ENCODE results near the gene CERS1.
A peak's percentile ranks its signal among the peaks of the same experiment; 100 is the strongest.

The CERS1 gene

DNA sequence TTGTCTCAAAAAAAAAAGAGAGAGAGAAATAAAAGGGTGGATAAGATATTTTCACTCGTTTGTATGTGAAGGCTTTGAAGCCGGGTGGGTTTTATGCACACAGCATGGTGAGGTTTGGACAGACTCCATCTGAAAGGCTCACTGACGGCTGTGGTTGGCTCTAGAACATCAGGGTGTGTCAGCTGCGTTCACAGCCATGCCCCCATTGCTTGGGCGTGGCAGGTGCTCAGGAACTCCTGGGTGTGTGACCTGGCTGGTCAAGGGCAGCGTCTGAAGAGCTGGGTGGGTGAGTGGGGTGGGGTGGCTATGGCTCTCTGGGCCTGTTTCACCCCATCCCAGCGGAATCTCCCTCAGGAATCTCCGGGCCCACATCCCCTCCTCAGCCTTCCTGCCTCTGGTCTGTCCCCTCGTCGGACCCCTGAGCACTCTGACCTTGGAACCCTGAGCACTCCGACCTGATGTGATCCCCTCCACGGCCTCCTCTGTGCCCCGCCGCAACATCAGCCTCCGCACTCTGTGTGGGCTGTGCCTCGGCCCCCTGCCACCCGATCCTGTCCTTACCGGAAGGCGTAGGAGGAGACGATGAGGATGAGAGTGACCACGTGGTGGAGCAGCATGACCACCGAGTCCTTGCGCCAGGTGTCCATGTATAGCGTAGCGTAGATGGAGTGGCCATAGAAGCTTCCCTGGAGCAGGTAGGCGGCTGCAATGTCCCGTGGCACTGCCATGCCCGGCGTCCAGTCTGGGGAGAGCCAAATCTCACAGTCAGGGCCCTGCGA is 12.2 kb downstream of the CERS1 start:
- Histone ChIP-seq H3K4me1 (ENCODE audit: insufficient read depth, insufficient read length) (peaks cover 2% of the 10 kb centered on the region), H3K27me3 (ENCODE audit: insufficient read depth, insufficient read length) (no peaks in the 10 kb centered on the region), H3K9ac (ENCODE audit: insufficient read length, low read depth) (peak overlapping the region; percentile 21), H3K9me3 (ENCODE audit: insufficient read depth, low read length) (no peaks in the 10 kb centered on the region), H3K36me3 (ENCODE audit: insufficient read depth, insufficient read length, low read length) (peaks cover 53% of the 10 kb centered on the region), H3K4me3 (ENCODE audit: insufficient read length, low read depth) (no peak overlapping the region)
- TF ChIP-seq ZNF274 (IDR thresholded peaks at IDR 0.05; ENCODE audit: low read depth, low read length) (no peak), YY1 (IDR thresholded peaks at IDR 0.05; ENCODE audit: insufficient read depth, insufficient read length) (no peak), SUZ12 (IDR thresholded peaks at IDR 0.05; ENCODE audit: extremely low read depth, insufficient read depth, insufficient read length) (no peak)
- DNase-seq (ENCODE audit: low read depth, low spot score) = no peak

- no peaks in the 10 kb centered on the region for H3K27me3 ChIP-seq (ENCODE audit: insufficient read depth, insufficient read length)
- no peak overlapping the region for H3K4me3 ChIP-seq (ENCODE audit: insufficient read length, low read depth)
- H3K4me1 ChIP-seq (ENCODE audit: insufficient read depth, insufficient read length) = peaks cover 2% of the 10 kb centered on the region
- no peak for DNase-seq (ENCODE audit: low read depth, low spot score)
- peaks cover 9% of the 10 kb centered on the region; the same call in 1 of the 2 replicates for H3K9me3 ChIP-seq (ENCODE audit: insufficient read depth, low read length)
- no peak overlapping the region for H3K9ac ChIP-seq (ENCODE audit: insufficient read length, low read depth)
- H3K36me3 ChIP-seq (ENCODE audit: insufficient read depth, insufficient read length, low read length) = peaks cover 63% of the 10 kb centered on the region
- TF ChIP-seq ZNF274 (IDR thresholded peaks at IDR 0.05; ENCODE audit: low read depth, low read length) (no peak), SUZ12 (IDR thresholded peaks at IDR 0.05; ENCODE audit: extremely low read depth, insufficient read depth, insufficient read length) (no peak), YY1 (IDR thresholded peaks at IDR 0.05; ENCODE audit: insufficient read depth, insufficient read length) (no peak)
These were observed 14.5 kb downstream of the CERS1 start for GRCh38 chr19:18881491-18881890.

- Histone ChIP-seq H3K9ac (ENCODE audit: insufficient read length, low read depth) (no peak overlapping the region), H3K27me3 (ENCODE audit: insufficient read depth, insufficient read length) (no peaks in the 10 kb centered on the region), H3K4me1 (ENCODE audit: insufficient read depth, insufficient read length) (peaks cover 2% of the 10 kb centered on the region), H3K36me3 (ENCODE audit: insufficient read depth, insufficient read length, low read length) (peaks cover 72% of the 10 kb centered on the region), H3K4me3 (ENCODE audit: insufficient read length, low read depth) (no peak overlapping the region), H3K9me3 (ENCODE audit: insufficient read depth, low read length) (peaks cover 12% of the 10 kb centered on the region; the same call in 1 of the 2 replicates)
- TF ChIP-seq YY1 (IDR thresholded peaks at IDR 0.05; ENCODE audit: insufficient read depth, insufficient read length) = no peak
- TF ChIP-seq ZNF274 (IDR thresholded peaks at IDR 0.05; ENCODE audit: low read depth, low read length) = no peak
- no peak for TF ChIP-seq SUZ12 (IDR thresholded peaks at IDR 0.05; ENCODE audit: extremely low read depth, insufficient read depth, insufficient read length)
- no peak for DNase-seq (ENCODE audit: low read depth, low spot score)
These were observed 16.2 kb downstream of the CERS1 start for GRCh38 chr19:18879579-18880373.

DNA sequence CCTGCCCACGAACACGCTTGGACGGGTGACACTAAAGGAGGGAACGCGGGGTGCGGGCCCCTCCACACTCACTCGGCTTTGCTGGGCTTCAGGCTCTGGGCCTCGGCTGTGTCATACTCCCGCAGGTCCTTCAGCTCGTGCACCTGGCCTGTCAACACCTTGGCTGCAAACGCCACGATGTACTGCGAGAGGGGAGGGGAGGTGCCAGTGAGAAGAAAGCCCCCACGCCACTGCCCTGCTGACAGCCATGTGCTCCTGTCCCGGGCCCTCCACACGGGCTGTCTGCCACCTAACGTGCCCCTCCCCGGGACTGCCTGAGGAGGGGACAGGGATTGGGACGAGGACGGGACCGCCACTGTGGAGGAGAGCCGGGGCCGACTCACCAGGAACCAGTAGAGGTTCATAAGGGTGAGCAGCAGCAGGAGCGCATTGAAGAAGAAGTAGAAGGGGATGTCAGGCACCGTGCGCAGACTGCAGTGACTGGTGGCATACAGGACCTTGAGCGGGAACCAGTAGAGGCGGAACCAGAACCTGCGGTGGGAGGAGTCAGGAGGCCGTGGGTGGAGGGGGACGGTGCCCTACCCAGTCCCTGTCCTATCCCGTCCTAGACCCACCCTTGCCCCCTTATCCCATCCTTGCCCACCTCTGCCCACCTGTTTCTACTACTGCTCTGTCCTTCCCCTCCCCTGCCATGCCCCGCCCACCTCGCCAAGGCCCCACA is 16.9 kb downstream of the CERS1 start:
- H3K36me3 ChIP-seq (ENCODE audit: insufficient read depth, insufficient read length, low read length) = peaks cover 78% of the 10 kb centered on the region
- H3K4me3 ChIP-seq (ENCODE audit: insufficient read length, low read depth) = no peak overlapping the region
- H3K9ac ChIP-seq (ENCODE audit: insufficient read length, low read depth) = no peak overlapping the region
- DNase-seq (ENCODE audit: low read depth, low spot score) = no peak
- peaks cover 12% of the 10 kb centered on the region; the same call in 1 of the 2 replicates for H3K9me3 ChIP-seq (ENCODE audit: insufficient read depth, low read length)
- no peaks in the 10 kb centered on the region for H3K27me3 ChIP-seq (ENCODE audit: insufficient read depth, insufficient read length)
- H3K4me1 ChIP-seq (ENCODE audit: insufficient read depth, insufficient read length) = peaks cover 2% of the 10 kb centered on the region
- no peak for TF ChIP-seq YY1 (IDR thresholded peaks at IDR 0.05; ENCODE audit: insufficient read depth, insufficient read length)
- TF ChIP-seq ZNF274 (IDR thresholded peaks at IDR 0.05; ENCODE audit: low read depth, low read length) = no peak
- no peak for TF ChIP-seq SUZ12 (IDR thresholded peaks at IDR 0.05; ENCODE audit: extremely low read depth, insufficient read depth, insufficient read length)

DNA sequence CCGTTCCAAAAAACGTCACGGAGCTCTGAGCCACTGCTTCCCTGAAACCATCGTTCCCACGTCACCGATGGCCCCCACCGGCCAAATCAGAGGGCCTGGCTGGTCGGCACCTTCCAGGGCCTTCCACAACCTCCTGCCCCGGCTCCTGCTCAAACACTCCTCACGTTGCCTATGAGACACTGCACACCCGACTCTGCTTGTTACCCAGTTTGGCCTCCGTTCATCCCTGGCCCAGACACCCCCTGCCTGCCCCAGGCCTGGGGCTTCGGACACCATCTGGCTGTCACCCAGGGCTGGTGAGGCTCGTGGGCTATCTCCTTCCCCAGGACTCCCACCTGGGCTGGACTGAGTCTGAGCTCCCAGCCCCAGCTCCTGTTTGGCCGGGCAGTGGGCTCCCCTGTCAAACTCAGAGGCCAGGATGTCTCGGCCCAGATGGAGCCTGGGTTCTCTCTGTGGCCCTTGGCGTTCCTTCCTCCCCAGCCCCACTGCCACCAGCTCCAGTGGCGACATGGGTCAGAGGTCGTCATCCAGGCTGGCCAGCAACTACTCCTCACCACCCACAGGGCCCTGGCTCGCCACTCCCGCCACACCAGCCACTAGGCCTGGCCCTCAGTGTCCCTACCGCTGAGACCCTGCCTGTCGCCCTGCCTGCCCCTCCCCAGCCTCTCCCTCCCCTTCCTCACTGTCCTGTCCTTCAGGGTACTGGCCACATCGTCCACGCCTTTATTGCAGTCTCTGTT is 17.7 kb downstream of the CERS1 start:
- no peak overlapping the region for H3K4me3 ChIP-seq (ENCODE audit: insufficient read length, low read depth)
- H3K4me1 ChIP-seq (ENCODE audit: insufficient read depth, insufficient read length) = peaks cover 2% of the 10 kb centered on the region
- no peaks in the 10 kb centered on the region for H3K27me3 ChIP-seq (ENCODE audit: insufficient read depth, insufficient read length)
- no peak for DNase-seq (ENCODE audit: low read depth, low spot score)
- H3K9ac ChIP-seq (ENCODE audit: insufficient read length, low read depth) = no peak overlapping the region
- TF ChIP-seq YY1 (IDR thresholded peaks at IDR 0.05; ENCODE audit: insufficient read depth, insufficient read length) (no peak), SUZ12 (IDR thresholded peaks at IDR 0.05; ENCODE audit: extremely low read depth, insufficient read depth, insufficient read length) (no peak), ZNF274 (IDR thresholded peaks at IDR 0.05; ENCODE audit: low read depth, low read length) (no peak)
- H3K9me3 ChIP-seq (ENCODE audit: insufficient read depth, low read length) = peaks cover 12% of the 10 kb centered on the region; the same call in 1 of the 2 replicates
- H3K36me3 ChIP-seq (ENCODE audit: insufficient read depth, insufficient read length, low read length) = peaks cover 76% of the 10 kb centered on the region

- Histone ChIP-seq H3K9ac (ENCODE audit: insufficient read length, low read depth) (no peak overlapping the region), H3K36me3 (ENCODE audit: insufficient read depth, insufficient read length, low read length) (peaks cover 71% of the 10 kb centered on the region), H3K4me3 (ENCODE audit: insufficient read length, low read depth) (no peak overlapping the region), H3K4me1 (ENCODE audit: insufficient read depth, insufficient read length) (peaks cover 2% of the 10 kb centered on the region), H3K9me3 (ENCODE audit: insufficient read depth, low read length) (peaks cover 12% of the 10 kb centered on the region; the same call in 1 of the 2 replicates), H3K27me3 (ENCODE audit: insufficient read depth, insufficient read length) (no peaks in the 10 kb centered on the region)
- TF ChIP-seq YY1 (IDR thresholded peaks at IDR 0.05; ENCODE audit: insufficient read depth, insufficient read length) (no peak), SUZ12 (IDR thresholded peaks at IDR 0.05; ENCODE audit: extremely low read depth, insufficient read depth, insufficient read length) (no peak), ZNF274 (IDR thresholded peaks at IDR 0.05; ENCODE audit: low read depth, low read length) (no peak)
- DNase-seq (ENCODE audit: low read depth, low spot score) = no peak
These were observed 19.1 kb downstream of the CERS1 start for GRCh38 chr19:18876865-18877264.

All from NT2/D1 (cell line).